Activated naive CD8-positive, alpha-beta T cell treated with anti-CD3 and anti-CD28 coated beads, Interleukin-2, amount 50 U/mL, for 24 hours (primary cell): ENCODE data around the gene PTPRK.

Source experiments
- ATAC-seq: fragments of 150-1000 bp; cut with Tn5 transposase; one replicate; pipeline ENCODE4 v1.10.0; 2021
- DNase-seq: peaks from one replicate; pipeline ENCODE4 v3.0.0; 2021
- H3K27ac Mint-ChIP-seq: one replicate; pipeline ENCODE4 v1.8.0; 2021; ENCODE audit warnings: mild to moderate bottlenecking, mixed read lengths
- H3K27me3 Mint-ChIP-seq: one replicate; pipeline ENCODE4 v1.8.0; 2021; ENCODE audit warnings: mixed read lengths
- H3K36me3 Mint-ChIP-seq: one replicate; pipeline ENCODE4 v1.8.0; 2021; ENCODE audit warnings: low read depth, mixed read lengths
- H3K4me1 Mint-ChIP-seq: one replicate; pipeline ENCODE4 v1.8.0; 2021; ENCODE audit warnings: mixed read lengths
- H3K4me3 Mint-ChIP-seq: one replicate; pipeline ENCODE4 v1.8.0; 2021; ENCODE audit warnings: mild to moderate bottlenecking, moderate library complexity, mixed read lengths
- H3K9me3 Mint-ChIP-seq: one replicate; pipeline ENCODE4 v1.8.0; 2021; ENCODE audit warnings: mixed read lengths

The PTPRK gene

DNA sequence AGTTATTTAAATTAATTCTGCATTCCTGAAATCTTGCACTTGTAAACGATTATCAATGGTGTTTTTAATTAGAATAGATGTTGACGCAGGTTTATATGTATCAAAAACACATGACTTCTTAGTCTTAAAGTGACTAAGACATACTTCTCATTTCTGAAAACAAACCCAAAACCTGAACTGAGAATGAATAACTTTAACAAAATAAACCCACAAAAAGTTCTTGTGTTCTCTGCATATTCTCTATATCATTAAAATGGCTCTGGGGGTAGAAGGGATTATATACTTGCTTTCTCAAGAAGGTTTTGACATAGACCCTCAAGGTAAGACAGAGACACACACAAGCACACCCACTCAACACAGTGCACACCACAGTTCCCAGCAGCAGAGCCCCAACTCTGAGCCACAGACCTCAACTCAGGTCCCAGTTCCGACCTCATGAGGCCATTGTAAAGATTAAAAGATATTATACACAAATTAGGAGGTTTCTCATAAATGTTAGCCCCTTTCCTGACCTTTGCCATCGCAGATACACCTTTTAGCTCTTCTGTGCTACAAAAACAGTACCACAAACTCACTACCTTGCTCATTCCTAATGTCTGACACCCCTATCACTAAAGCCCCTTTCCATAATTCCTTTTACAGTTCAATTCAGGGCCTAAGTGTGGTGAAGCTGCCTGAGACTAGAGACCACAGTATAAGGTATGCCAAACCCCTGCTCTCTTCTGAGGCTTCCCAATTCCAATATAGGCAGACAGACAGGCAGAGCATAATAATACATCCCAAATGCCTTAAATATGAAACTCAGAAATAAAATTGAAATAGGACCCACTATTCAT lies 267.8 kb downstream of the PTPRK start:
- DNase-seq (peak; percentile 38), ATAC-seq (peak; percentile 96)
- peaks cover 4% of the 10 kb centered on the region for H3K36me3 Mint-ChIP-seq
- H3K4me3 Mint-ChIP-seq, result no peak overlapping the region
- no peaks in the 10 kb centered on the region for H3K27me3 Mint-ChIP-seq
- H3K9me3 Mint-ChIP-seq, result no peaks in the 10 kb centered on the region
- H3K4me1 Mint-ChIP-seq, result peaks cover 25% of the 10 kb centered on the region
- peak overlapping the region; percentile 29 for H3K27ac Mint-ChIP-seq

DNA sequence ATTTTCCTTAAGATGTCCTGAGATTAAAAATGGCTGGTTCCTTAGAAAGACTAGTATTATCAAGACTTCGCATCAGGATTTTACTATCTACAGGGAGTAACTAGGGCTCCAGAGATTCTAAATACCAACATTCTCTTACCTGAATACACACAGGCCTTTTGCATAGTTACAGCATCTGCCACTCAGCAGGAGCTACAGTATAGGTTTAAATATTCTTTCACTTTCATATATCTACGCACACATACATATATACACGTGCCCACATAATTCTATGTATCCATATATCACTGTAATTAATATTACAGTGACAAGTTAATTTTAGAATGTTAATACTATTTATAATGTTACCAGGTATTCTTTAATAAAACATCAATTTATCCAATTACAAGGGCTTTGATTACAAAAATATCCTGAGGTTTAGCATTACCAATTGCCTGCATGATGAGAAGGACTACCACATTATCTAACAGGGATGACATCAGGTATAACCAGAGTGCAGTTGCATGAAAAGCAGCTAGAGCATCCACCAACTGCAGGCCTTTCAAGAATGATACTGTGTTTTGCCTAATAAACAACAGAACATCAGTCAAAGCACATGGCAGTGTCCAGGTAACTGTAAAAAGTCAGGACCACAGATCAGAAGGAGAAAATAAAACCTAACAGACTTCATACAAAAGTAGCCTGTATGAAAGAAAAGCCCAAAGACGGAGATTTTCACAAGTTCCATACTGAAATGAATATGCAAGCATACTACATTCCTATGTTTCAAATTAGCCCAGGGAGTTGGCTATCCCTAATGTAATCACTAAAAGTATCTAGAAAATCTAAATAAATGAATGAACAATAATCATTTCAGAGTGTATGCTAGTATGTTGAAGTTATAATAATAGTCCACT lies 268.7 kb downstream of the PTPRK start:
- Mint-ChIP-seq H3K36me3 (peaks cover 4% of the 10 kb centered on the region), H3K4me3 (no peak overlapping the region), H3K27ac (no peak overlapping the region), H3K27me3 (no peaks in the 10 kb centered on the region), H3K9me3 (no peaks in the 10 kb centered on the region), H3K4me1 (peaks cover 25% of the 10 kb centered on the region)
- ATAC-seq, result no peak
- DNase-seq, result no peak

DNA sequence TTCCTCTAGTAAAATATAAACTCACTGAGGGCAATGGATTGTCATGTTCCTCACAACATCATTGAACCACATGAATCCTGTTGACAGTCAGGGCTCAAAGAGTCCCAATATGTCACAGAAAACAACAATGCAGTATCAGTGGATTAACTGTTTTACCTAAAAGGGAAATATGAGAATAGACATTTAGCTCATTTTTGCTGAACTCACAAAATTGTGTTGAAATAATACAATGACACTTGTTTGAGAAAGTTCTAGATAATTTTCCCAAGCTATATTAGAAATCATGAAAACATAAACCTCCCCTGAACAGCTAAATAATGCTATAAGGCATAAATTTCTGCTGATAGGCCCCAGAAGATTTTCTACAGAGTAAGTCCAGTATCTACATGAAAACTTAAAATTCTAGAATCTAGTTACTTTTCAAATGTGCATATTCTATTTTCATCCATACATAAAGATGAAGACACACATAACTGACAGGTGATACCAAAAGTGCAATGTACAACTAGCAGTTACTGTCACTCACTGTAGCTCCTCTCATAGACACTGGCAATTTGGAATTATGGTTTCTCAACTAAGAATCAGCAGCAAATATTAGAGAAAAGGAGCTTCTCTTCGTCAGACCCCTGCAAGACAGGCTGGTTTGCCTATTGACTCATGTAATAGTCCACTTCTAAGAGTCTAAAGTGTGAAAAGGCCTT lies 269.9 kb downstream of the PTPRK start:
- ATAC-seq (no peak), DNase-seq (no peak)
- Mint-ChIP-seq H3K4me3 (no peak overlapping the region), H3K4me1 (peaks cover 25% of the 10 kb centered on the region), H3K27ac (no peak overlapping the region), H3K36me3 (peaks cover 4% of the 10 kb centered on the region), H3K9me3 (no peaks in the 10 kb centered on the region), H3K27me3 (no peaks in the 10 kb centered on the region)

DNA sequence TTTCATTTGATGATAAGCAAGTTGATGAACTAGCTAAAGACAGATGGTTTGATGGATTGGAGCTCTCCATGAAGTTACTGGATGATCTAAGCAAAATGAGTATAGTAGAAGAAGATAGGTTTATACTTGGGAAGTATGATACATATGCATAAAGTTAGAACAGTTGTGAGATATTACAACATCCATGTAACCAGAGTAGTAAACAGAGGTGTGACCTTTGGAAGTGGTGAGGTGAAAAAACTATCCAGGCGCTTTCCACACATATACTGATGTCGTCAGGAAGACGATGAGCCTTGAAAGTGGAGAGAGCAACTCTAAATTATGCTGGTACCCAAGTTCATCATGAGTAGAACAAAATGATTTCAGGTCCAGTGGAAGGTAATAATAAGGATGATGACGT lies 271.0 kb downstream of the PTPRK start:
- no peak for ATAC-seq
- Mint-ChIP-seq H3K9me3 (no peaks in the 10 kb centered on the region), H3K27me3 (no peaks in the 10 kb centered on the region), H3K36me3 (peaks cover 4% of the 10 kb centered on the region), H3K4me1 (peaks cover 25% of the 10 kb centered on the region), H3K27ac (no peak overlapping the region), H3K4me3 (no peak overlapping the region)
- DNase-seq, result no peak

DNA sequence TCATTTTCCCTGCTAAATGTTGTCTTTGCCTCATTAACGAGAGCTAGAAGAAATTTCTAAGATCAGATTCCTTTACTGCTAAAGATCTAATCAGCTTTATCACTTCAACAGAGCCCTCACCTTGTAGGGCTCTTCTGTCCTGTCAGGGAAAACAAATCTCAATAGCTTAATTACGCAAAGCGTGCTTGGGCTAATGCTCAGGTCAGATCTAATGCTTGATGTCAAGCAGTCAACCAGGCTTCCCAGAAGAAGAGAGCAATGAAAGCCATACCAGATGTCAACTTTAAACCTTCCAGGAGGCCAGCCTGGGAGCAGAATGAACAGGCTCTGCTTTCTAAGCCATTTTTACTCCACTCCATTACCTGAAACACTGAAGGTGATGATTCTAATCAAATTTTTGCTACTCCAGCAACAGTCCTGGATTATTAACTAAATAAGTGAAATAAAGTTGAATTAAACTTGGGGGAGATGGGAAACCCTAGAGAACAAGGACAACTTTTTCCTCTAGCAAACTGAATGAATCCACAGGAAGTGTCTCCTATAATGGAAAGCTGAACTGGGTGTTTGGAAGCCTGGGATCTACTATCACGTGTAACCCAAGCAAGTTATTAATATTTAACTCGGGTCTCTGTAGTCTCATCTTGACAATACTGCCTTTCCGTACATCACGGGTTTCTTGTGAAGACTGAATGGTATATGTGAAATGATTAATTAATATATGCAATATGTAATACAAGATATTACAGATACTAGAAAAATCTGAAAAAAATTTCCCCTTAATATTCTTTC lies 273.7 kb downstream of the PTPRK start:
- no peak for DNase-seq
- Mint-ChIP-seq H3K27ac (no peak overlapping the region), H3K27me3 (no peaks in the 10 kb centered on the region), H3K4me3 (no peak overlapping the region), H3K4me1 (peaks cover 9% of the 10 kb centered on the region), H3K36me3 (peaks cover 4% of the 10 kb centered on the region), H3K9me3 (no peaks in the 10 kb centered on the region)
- no peak for ATAC-seq

DNA sequence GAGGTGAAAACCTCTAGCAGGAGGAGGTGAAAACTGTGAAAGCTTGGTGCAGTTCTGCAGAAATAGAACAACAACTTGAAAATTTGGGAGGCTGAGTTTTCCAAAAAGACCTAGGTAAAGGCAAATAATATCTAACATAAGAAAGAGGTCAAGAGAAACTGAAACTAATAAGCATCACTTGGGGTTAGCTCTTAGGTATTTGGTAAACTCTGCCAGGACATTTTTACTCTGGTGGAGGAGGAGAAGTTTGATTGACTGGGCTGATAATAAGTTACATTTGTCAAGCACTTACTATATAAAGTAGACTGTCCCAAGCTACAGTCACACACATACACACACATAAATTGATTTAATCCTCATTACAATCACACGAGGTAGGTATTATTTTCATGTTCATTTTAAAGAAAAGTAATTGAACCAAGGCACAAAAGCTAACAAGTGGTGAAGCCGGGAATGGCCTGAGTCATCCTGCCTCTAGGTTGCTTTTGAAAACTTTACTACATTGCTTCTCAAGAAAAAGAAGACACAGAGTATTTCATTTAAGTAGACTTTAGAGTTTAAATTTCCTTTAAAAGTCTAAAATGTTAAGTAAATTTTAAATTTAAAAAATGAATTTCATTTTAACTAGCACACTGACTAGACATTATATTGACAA lies 275.5 kb downstream of the PTPRK start:
- Mint-ChIP-seq H3K27ac (no peak overlapping the region), H3K27me3 (no peaks in the 10 kb centered on the region), H3K4me1 (peaks cover 18% of the 10 kb centered on the region), H3K36me3 (peaks cover 7% of the 10 kb centered on the region), H3K9me3 (no peaks in the 10 kb centered on the region), H3K4me3 (no peak overlapping the region)
- ATAC-seq (no peak), DNase-seq (no peak)

DNA sequence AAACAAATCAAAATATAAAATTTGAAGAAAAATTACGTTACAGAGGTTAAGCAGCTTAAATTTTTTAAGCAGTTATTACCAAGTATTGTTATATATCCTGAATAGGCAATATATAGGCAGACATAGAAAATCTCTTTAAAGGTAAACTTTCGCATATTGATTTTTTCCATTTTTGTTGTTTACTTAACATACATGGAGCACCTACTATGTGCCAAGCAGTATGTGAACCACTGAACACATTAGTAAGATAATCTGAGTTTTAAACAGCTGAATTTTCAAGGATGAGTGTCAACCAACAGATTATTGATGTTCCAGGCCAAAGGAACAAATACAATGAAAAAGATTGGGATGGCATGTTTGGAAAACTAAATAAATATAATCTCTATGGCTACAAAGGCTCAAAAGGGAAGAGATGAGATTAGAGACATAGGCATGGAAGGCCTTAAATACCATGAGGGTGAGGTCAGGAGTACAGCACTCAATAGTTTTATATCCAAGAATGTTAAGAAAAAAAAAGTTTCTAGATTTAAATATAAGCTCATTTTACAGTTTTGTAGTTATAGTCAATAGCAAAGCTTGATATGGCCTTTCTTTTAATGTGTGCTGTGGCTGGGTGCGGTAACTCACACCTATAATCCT lies 277.5 kb downstream of the PTPRK start:
- no peaks in the 10 kb centered on the region for H3K9me3 Mint-ChIP-seq
- peaks cover 4% of the 10 kb centered on the region for H3K36me3 Mint-ChIP-seq
- no peak overlapping the region for H3K4me3 Mint-ChIP-seq
- DNase-seq (no peak), ATAC-seq (no peak)
- peaks cover 20% of the 10 kb centered on the region for H3K4me1 Mint-ChIP-seq
- H3K27ac Mint-ChIP-seq, result no peak overlapping the region
- no peaks in the 10 kb centered on the region for H3K27me3 Mint-ChIP-seq

DNA sequence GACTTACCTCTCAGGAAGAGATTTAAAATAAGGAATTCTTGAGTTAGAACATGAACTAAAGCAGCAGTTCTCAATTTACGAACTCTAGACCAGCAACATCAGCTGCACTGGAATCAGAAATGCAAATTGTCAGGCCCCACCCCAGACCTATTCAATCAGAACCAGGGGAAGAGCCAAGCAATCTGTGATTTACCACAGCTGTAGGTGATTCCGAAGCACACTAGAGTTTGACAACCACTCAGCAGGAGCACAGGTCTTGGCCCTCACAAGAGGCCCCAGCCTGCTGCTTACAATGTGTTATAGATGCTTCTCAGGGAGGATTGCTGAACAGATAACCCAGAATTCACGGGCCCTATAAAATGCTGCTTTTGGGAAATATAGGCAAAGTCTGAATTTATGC lies 279.2 kb downstream of the PTPRK start:
- H3K4me3 Mint-ChIP-seq, result peak overlapping the region; percentile 38
- ATAC-seq (no peak), DNase-seq (no peak)
- peak overlapping the region; percentile 23 for H3K27ac Mint-ChIP-seq
- H3K9me3 Mint-ChIP-seq, result no peaks in the 10 kb centered on the region
- no peaks in the 10 kb centered on the region for H3K27me3 Mint-ChIP-seq
- H3K4me1 Mint-ChIP-seq, result peaks cover 20% of the 10 kb centered on the region
- peaks cover 6% of the 10 kb centered on the region for H3K36me3 Mint-ChIP-seq

DNA sequence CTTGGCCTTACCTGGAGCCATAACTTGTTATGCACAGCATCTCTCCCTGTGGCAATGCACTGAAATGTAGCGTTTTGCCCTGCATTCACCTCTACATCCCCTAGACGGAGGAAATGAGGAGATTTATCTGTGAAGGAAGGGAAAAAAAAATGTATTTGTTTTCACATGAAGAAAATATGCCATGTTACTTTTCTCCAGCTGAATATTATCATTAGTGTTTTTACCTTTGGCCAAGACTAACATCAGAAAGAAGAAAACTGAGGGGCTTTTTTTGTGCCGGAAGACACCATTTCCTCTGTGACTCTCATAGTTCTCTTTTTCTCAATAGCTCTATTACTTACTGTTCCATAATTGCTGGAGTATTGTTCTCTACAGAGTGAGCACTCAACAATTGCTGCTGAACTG lies 280.4 kb downstream of the PTPRK start:
- H3K27me3 Mint-ChIP-seq, result no peaks in the 10 kb centered on the region
- peaks cover 20% of the 10 kb centered on the region for H3K4me1 Mint-ChIP-seq
- peak overlapping the region; percentile 6 for H3K27ac Mint-ChIP-seq
- H3K36me3 Mint-ChIP-seq, result peaks cover 9% of the 10 kb centered on the region
- peak overlapping the region; percentile 63 for H3K4me3 Mint-ChIP-seq
- H3K9me3 Mint-ChIP-seq, result no peaks in the 10 kb centered on the region
- ATAC-seq (no peak), DNase-seq (no peak)

DNA sequence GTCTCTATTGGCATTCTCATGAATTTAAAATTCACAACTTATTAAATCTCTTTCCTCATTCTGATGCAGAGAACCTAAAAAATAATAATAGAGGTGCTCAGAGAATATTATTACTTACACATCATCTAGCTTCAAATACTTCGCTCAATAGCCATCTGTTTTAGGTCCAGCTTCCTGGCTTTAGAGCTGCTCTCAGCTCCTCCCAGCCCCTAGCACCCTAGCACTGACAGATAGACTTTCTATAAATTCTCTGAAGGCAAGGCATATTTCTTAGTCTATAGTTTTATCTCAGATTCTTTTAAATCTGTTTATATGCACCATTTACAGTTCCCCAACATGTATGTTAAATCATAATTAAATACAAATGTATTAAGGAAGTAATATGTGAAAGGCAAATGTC lies 281.3 kb downstream of the PTPRK start:
- peaks cover 9% of the 10 kb centered on the region for H3K36me3 Mint-ChIP-seq
- DNase-seq, result no peak
- no peak for ATAC-seq
- no peak overlapping the region for H3K4me3 Mint-ChIP-seq
- no peaks in the 10 kb centered on the region for H3K9me3 Mint-ChIP-seq
- H3K4me1 Mint-ChIP-seq, result peaks cover 18% of the 10 kb centered on the region
- H3K27ac Mint-ChIP-seq, result no peak overlapping the region
- H3K27me3 Mint-ChIP-seq, result no peaks in the 10 kb centered on the region

DNA sequence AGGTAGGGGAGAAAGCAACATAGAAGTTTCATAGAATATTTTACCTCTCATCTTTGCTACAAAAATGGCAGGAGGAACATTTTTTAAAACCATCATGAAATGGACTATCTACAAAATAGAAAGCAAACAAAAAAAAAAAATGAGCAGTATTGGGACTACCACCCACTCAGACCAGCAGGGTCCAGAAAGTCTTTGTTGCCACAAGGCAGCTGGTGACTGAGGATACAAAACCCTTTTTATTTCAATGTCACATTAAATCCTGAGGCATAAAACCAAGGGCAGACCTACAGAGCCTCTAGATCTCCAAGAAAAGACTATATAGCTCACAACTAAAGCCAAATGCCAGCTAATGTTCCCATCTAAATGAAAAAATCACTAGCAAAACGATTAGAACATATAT lies 282.2 kb downstream of the PTPRK start:
- Mint-ChIP-seq H3K4me3 (no peak overlapping the region), H3K27me3 (no peaks in the 10 kb centered on the region), H3K9me3 (no peaks in the 10 kb centered on the region), H3K27ac (no peak overlapping the region), H3K36me3 (peaks cover 9% of the 10 kb centered on the region), H3K4me1 (peaks cover 15% of the 10 kb centered on the region)
- DNase-seq (no peak), ATAC-seq (no peak)

DNA sequence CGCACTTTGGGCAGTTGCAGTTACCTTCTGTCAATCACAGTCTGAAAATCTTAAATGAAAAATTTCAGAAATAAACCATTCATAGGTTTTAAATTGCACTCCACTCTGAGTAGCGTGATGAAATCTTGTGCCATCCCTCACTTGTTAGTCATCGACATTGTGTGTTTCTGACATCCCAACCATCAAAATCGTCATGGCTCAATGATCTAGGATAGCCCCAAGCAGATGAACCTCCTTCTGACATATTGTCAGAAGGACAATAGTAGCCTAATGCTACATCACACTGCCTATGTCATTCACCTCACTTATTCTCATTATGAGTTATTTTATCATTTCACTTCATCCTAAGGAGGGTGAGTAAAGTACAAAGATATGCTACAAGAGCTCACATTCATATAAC lies 284.8 kb downstream of the PTPRK start:
- Mint-ChIP-seq H3K27ac (no peak overlapping the region), H3K27me3 (no peaks in the 10 kb centered on the region), H3K36me3 (peaks cover 6% of the 10 kb centered on the region), H3K9me3 (no peaks in the 10 kb centered on the region), H3K4me1 (peaks cover 8% of the 10 kb centered on the region), H3K4me3 (no peak overlapping the region)
- ATAC-seq, result no peak
- DNase-seq, result no peak

DNA sequence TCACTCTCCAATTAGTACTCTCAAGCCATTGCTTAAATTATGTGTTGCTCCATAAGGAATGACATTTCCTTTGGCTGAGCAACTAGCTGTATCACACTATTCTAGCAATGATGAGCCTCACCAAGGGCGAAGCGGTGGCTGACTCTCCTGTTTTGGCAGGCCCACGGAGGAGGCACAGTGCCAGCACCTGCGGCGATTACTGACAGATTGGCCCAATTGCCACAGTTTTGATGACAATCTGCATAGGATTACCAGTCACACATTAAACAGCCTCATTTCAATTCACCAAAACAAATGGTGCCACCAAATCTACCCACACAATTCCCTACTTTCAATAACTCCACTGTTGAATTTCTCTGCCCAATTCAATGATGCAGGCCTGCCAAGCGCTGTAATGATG lies 286.9 kb downstream of the PTPRK start:
- peaks cover 1% of the 10 kb centered on the region for H3K4me1 Mint-ChIP-seq
- peaks cover 6% of the 10 kb centered on the region for H3K36me3 Mint-ChIP-seq
- no peaks in the 10 kb centered on the region for H3K27me3 Mint-ChIP-seq
- DNase-seq (no peak), ATAC-seq (no peak)
- no peaks in the 10 kb centered on the region for H3K9me3 Mint-ChIP-seq
- no peak overlapping the region for H3K27ac Mint-ChIP-seq
- H3K4me3 Mint-ChIP-seq, result no peak overlapping the region
